ENCODE measurements around the gene BEX5.

Gene BEX5

DNA sequence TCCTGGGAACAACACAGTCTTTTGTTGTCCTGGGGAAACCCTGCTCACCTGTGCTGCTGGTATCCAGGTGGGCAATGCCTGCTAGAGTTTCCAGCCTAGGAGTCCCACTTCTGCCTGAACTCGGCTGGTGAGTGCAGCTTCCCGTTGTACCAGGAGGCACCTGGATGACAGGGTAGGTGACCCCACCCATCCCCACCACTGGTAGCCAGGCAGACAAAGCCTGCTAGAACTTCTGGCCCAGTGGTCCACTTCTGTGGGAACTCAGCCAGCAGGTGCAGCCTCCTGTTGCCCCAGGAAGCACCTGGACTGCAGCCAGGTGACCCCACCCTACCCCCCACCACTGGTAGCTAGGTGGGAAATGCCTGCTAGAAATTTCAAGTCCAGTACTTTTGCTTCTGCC lies 40.0 kb downstream of the BEX5 start:
- ChIA-PET POLR2A (no interaction called here), CTCF (no interaction called here)
- TF ChIP-seq ZNF514 (tag by site-specific recombination; IDR thresholded peaks at IDR 0.05) (no peak), ZNF114 (tag by site-specific recombination; IDR thresholded peaks at IDR 0.05) (no peak), ZFP3 (tag by site-specific recombination; IDR thresholded peaks at IDR 0.05; ENCODE audit: low read depth) (no peak), OSR2 (tag by site-specific recombination; IDR thresholded peaks at IDR 0.05) (no peak), PBX3 (CRISPR knock-in tag; IDR thresholded peaks at IDR 0.05) (no peak), ZNF837 (tag by site-specific recombination; IDR thresholded peaks at IDR 0.05) (no peak), OVOL3 (tag by site-specific recombination; IDR thresholded peaks at IDR 0.05) (no peak), ZBTB44 (tag by site-specific recombination; IDR thresholded peaks at IDR 0.05) (no peak), ZNF610 (tag by site-specific recombination; IDR thresholded peaks at IDR 0.05; ENCODE audit: borderline replicate concordance) (no peak), ZNF174 (tag by site-specific recombination; IDR thresholded peaks at IDR 0.05) (no peak), EGR2 (tag by site-specific recombination; IDR thresholded peaks at IDR 0.05; ENCODE audit: low read depth) (no peak), ZNF843 (tag by site-specific recombination; IDR thresholded peaks at IDR 0.05) (no peak)
- H3K4me3 ChIP-seq (ENCODE audit: low read depth, low read length) = no peak overlapping the region
- H3K36me3 ChIP-seq (ENCODE audit: control insufficient read depth in 2 of 2, insufficient read depth in 1 of 2, low read length in 2 of 2) = no peaks in the 10 kb centered on the region
- H3K9me3 ChIP-seq (ENCODE audit: control insufficient read depth, insufficient read depth, low read depth, low read length) = no peaks in the 10 kb centered on the region; the same call in none of the 2 replicates
- H3K4me1 ChIP-seq (ENCODE audit: control insufficient read depth, insufficient read depth, low read length) = no peaks in the 10 kb centered on the region
- no peak overlapping the region for H3K27ac ChIP-seq (ENCODE audit: extremely low read depth, low read depth, low read length)

- Histone ChIP-seq H3K4me3 (ENCODE audit: low read depth, low read length) (no peak overlapping the region), H3K36me3 (ENCODE audit: control insufficient read depth in 2 of 2, insufficient read depth in 1 of 2, low read length in 2 of 2) (no peaks in the 10 kb centered on the region), H3K27ac (ENCODE audit: extremely low read depth, low read depth, low read length) (no peak overlapping the region), H3K9me3 (ENCODE audit: control insufficient read depth, insufficient read depth, low read depth, low read length) (no peaks in the 10 kb centered on the region; the same call in none of the 2 replicates), H3K4me1 (ENCODE audit: control insufficient read depth, insufficient read depth, low read length) (no peaks in the 10 kb centered on the region)
- ChIA-PET CTCF (interaction anchor here (1.1 kb wide), 1 partner anchor 16 kb away, joined by 3 read pairs; no protein-coding TSS in a partner anchor), POLR2A (no interaction called here)
- TF ChIP-seq ZNF677 (tag by site-specific recombination; IDR thresholded peaks at IDR 0.05) = no peak
- TF ChIP-seq GLI4 (tag by site-specific recombination; IDR thresholded peaks at IDR 0.05) = no peak
- no peak for TF ChIP-seq ZNF707 (tag by site-specific recombination; IDR thresholded peaks at IDR 0.05)
- TF ChIP-seq ZNF311 (tag by site-specific recombination; IDR thresholded peaks at IDR 0.05; ENCODE audit: borderline replicate concordance) = no peak
- TF ChIP-seq BCL11B (tag by site-specific recombination; IDR thresholded peaks at IDR 0.05; ENCODE audit: low read depth) = no peak
- TF ChIP-seq ZNF585B (tag by site-specific recombination; IDR thresholded peaks at IDR 0.05) = no peak
- no peak for TF ChIP-seq ZBTB48 (tag by site-specific recombination; IDR thresholded peaks at IDR 0.05)
- TF ChIP-seq REPIN1 (tag by site-specific recombination; IDR thresholded peaks at IDR 0.05; ENCODE audit: low read depth) = no peak
- TF ChIP-seq ZNF777 (tag by site-specific recombination; IDR thresholded peaks at IDR 0.05; ENCODE audit: borderline replicate concordance) = no peak
- TF ChIP-seq, protein P1, sequence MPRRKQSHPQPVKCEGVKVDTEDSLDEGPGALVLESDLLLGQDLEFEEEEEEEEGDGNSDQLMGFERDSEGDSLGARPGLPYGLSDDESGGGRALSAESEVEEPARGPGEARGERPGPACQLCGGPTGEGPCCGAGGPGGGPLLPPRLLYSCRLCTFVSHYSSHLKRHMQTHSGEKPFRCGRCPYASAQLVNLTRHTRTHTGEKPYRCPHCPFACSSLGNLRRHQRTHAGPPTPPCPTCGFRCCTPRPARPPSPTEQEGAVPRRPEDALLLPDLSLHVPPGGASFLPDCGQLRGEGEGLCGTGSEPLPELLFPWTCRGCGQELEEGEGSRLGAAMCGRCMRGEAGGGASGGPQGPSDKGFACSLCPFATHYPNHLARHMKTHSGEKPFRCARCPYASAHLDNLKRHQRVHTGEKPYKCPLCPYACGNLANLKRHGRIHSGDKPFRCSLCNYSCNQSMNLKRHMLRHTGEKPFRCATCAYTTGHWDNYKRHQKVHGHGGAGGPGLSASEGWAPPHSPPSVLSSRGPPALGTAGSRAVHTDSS (tag by site-specific recombination; IDR thresholded peaks at IDR 0.05) = no peak
- TF ChIP-seq HIC1 (tag by site-specific recombination; IDR thresholded peaks at IDR 0.05) = no peak
- TF ChIP-seq PRDM1 (tag by site-specific recombination; IDR thresholded peaks at IDR 0.05) = no peak
- TF ChIP-seq ZNF558 (tag by site-specific recombination; IDR thresholded peaks at IDR 0.05) = no peak
- TF ChIP-seq, protein P2, sequence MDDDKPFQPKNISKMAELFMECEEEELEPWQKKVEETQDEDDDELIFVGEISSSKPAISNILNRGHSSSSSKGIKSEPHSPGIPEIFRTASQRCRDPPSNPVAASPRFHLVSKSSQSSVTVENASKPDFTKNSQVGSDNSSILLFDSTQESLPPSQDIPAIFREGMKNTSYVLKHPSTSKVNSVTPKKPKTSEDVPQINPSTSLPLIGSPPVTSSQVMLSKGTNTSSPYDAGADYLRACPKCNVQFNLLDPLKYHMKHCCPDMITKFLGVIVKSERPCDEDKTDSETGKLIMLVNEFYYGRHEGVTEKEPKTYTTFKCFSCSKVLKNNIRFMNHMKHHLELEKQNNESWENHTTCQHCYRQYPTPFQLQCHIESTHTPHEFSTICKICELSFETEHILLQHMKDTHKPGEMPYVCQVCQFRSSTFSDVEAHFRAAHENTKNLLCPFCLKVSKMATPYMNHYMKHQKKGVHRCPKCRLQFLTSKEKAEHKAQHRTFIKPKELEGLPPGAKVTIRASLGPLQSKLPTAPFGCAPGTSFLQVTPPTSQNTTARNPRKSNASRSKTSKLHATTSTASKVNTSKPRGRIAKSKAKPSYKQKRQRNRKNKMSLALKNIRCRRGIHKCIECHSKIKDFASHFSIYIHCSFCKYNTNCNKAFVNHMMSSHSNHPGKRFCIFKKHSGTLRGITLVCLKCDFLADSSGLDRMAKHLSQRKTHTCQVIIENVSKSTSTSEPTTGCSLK (tag by site-specific recombination; IDR thresholded peaks at IDR 0.05) = no peak
- no peak for TF ChIP-seq SCRT2 (tag by site-specific recombination; IDR thresholded peaks at IDR 0.05)
These were observed 42.4 kb downstream of the BEX5 start for GRCh38 chrX:102113367-102113766.
